IPS DF 19.7 (cell line): Measurements from ENCODE around the gene PHKG2.

Experiments
- DNase-seq: peaks from one replicate; pipeline ENCODE4 v3.0.0-alpha.2; 2013; ENCODE audit warnings: low read depth, low spot score

The PHKG2 gene

GRCh38 chr16:30755955-30756780 is 7.9 kb downstream of the PHKG2 start:
- no peak for DNase-seq

GRCh38 chr16:30756781-30757100 is 8.5 kb downstream of the PHKG2 start:
- DNase-seq: no peak

GRCh38 chr16:30757316-30757715 is 9.1 kb downstream of the PHKG2 start:
- DNase-seq: no peak

- no peak for DNase-seq
These were observed 10.8 kb downstream of the PHKG2 start for GRCh38 chr16:30758988-30759491.

GRCh38 chr16:30760001-30760559 is 11.9 kb downstream of the PHKG2 start:
- DNase-seq: no peak

- no peak for DNase-seq
These were observed 12.6 kb downstream of the PHKG2 start for GRCh38 chr16:30760577-30761426.

GRCh38 chr16:30761427-30761927 is 13.3 kb downstream of the PHKG2 start:
- no peak for DNase-seq

GRCh38 chr16:30761928-30762902 is 14.0 kb downstream of the PHKG2 start, which contains the start of the genes CFAP119 and RNF40:
Gene CFAP119, minus strand, starts transcription at chr16:30762062. Its CDS starts 314 bp downstream, at chr16:30761748.
Gene RNF40, plus strand, starts transcription at chr16:30762322. Its CDS starts 224 bp downstream, at chr16:30762546.
- DNase-seq: peak; percentile 97

GRCh38 chr16:30762991-30763725 is 14.9 kb downstream of the PHKG2 start:
- no peak for DNase-seq

GRCh38 chr16:30764086-30764485 is 15.9 kb downstream of the PHKG2 start:
- DNase-seq: no peak

- no peak for DNase-seq
These were observed 16.7 kb downstream of the PHKG2 start for GRCh38 chr16:30764816-30765465.

GRCh38 chr16:30766206-30766932 is 18.1 kb downstream of the PHKG2 start:
- DNase-seq: no peak

GRCh38 chr16:30766933-30767284 is 18.7 kb downstream of the PHKG2 start:
- DNase-seq: no peak

- no peak for DNase-seq
These were observed 19.7 kb downstream of the PHKG2 start for GRCh38 chr16:30767767-30768465.

GRCh38 chr16:30768583-30769181 is 20.5 kb downstream of the PHKG2 start:
- DNase-seq: no peak

- no peak for DNase-seq
These were observed 21.3 kb downstream of the PHKG2 start for GRCh38 chr16:30769379-30770089.

GRCh38 chr16:30771726-30772125 is 23.5 kb downstream of the PHKG2 start:
- no peak for DNase-seq
